ENCODE results near the gene PGK2.

The PGK2 gene

GRCh38 chr6:49772285-49772684 lies 14.8 kb downstream of the PGK2 start:
- TF ChIP-seq CTCF (IDR thresholded peaks at IDR 0.05), result no peak

- TF ChIP-seq CTCF (IDR thresholded peaks at IDR 0.05), result no peak
These were observed 20.3 kb downstream of the PGK2 start for GRCh38 chr6:49766762-49767161.

GRCh38 chr6:49764571-49765236 lies 22.4 kb downstream of the PGK2 start:
- no peak for TF ChIP-seq CTCF (IDR thresholded peaks at IDR 0.05)

GRCh38 chr6:49744259-49744658 lies 42.8 kb downstream of the PGK2 start, which contains the start of gene CRISP3:
CRISP3 (minus strand) TSS chr6:49744388; CDS start chr6:49744367, 21 bp downstream.
- no peak for TF ChIP-seq CTCF (IDR thresholded peaks at IDR 0.05)

- TF ChIP-seq CTCF (IDR thresholded peaks at IDR 0.05), result no peak
These were observed 43.7 kb downstream of the PGK2 start for GRCh38 chr6:49743429-49743828.

GRCh38 chr6:49739423-49739822 lies 47.7 kb downstream of the PGK2 start:
- no peak for TF ChIP-seq CTCF (IDR thresholded peaks at IDR 0.05)

- no peak for TF ChIP-seq CTCF (IDR thresholded peaks at IDR 0.05)
These were observed 51.0 kb downstream of the PGK2 start for GRCh38 chr6:49736017-49736508.
